HPDE6-E6E7 (cell line): ENCODE data around the gene AP1G2.
"Not testable (repeated sequence)": the region's sequence is repeated elsewhere in the genome, so short reads cannot be mapped to it uniquely, and the experiment has no call there.

Experiments
- DNase-seq: peaks from one replicate; pipeline ENCODE4 v3.0.0; 2011; ENCODE audit warnings: missing footprints; ENCODE audit errors: extremely low spot score

Gene AP1G2

GRCh38 chr14:23567186-23568020, at the start of gene AP1G2:
TSS of gene AP1G2 (minus strand) at chr14:23567791. CDS start at chr14:23567314, 477 bp downstream.
- DNase-seq = peak; percentile 92

- DNase-seq = no peak
Observed at GRCh38 chr14:23615856-23616255, 48.3 kb upstream of the AP1G2 start.

- no peak for DNase-seq
Observed at GRCh38 chr14:23614395-23614828, 46.8 kb upstream of the AP1G2 start.

GRCh38 chr14:23613242-23614070, 45.9 kb upstream of the AP1G2 start:
- DNase-seq = no peak

- no peak for DNase-seq
Observed at GRCh38 chr14:23612802-23613201, 45.2 kb upstream of the AP1G2 start.

- no peak for DNase-seq
Observed at GRCh38 chr14:23612354-23612732, 44.8 kb upstream of the AP1G2 start.

- DNase-seq = no peak
Observed at GRCh38 chr14:23610815-23611289, 43.3 kb upstream of the AP1G2 start.

GRCh38 chr14:23610090-23610814, 42.7 kb upstream of the AP1G2 start:
- DNase-seq = no peak

GRCh38 chr14:23609411-23610089, 42.0 kb upstream of the AP1G2 start:
- DNase-seq = not testable (repeated sequence)

GRCh38 chr14:23609001-23609400, 41.4 kb upstream of the AP1G2 start:
- no peak for DNase-seq

GRCh38 chr14:23608454-23608853, 40.9 kb upstream of the AP1G2 start:
- no peak for DNase-seq

- DNase-seq = no peak
Observed at GRCh38 chr14:23605931-23606585, 38.5 kb upstream of the AP1G2 start.

GRCh38 chr14:23604675-23605170, 37.1 kb upstream of the AP1G2 start:
- DNase-seq = no peak

GRCh38 chr14:23604148-23604547, 36.6 kb upstream of the AP1G2 start:
- no peak for DNase-seq

- no peak for DNase-seq
Observed at GRCh38 chr14:23603103-23603502, 35.5 kb upstream of the AP1G2 start.

GRCh38 chr14:23602181-23603095, 34.8 kb upstream of the AP1G2 start:
- no peak for DNase-seq

GRCh38 chr14:23601845-23602180, 34.2 kb upstream of the AP1G2 start:
- DNase-seq = no peak

GRCh38 chr14:23601424-23601823, 33.8 kb upstream of the AP1G2 start:
- DNase-seq = no peak

- DNase-seq = no peak
Observed at GRCh38 chr14:23600806-23601205, 33.2 kb upstream of the AP1G2 start.

- DNase-seq = no peak
Observed at GRCh38 chr14:23600322-23600707, 32.7 kb upstream of the AP1G2 start.
